WI38 (cell line): ENCODE measurements around the gene TBCK.

ENCODE experiments used
- H3K4me3 ChIP-seq: 2 replicates; pipeline ENCODE4 v1.5.1; 2011; ENCODE audit warnings: low read depth, mild to moderate bottlenecking, control low read depth, low read length
- CTCF ChIP-seq: IDR thresholded peaks from 2 replicates; pipeline ENCODE4 v1.5.1; 2012; ENCODE audit warnings: low read depth, mild to moderate bottlenecking, control low read depth, low read length

Gene TBCK

GRCh38 chr4:106312377-106312776 is 3.6 kb downstream of the TBCK start:
- no peak for TF ChIP-seq CTCF
- no peak overlapping the region for H3K4me3 ChIP-seq

GRCh38 chr4:106306561-106306960 is 9.4 kb downstream of the TBCK start:
- TF ChIP-seq CTCF = no peak
- no peak overlapping the region for H3K4me3 ChIP-seq

GRCh38 chr4:106305435-106306055 is 10.5 kb downstream of the TBCK start:
- no peak for TF ChIP-seq CTCF
- H3K4me3 ChIP-seq = no peak overlapping the region

GRCh38 chr4:106304632-106305031 is 11.4 kb downstream of the TBCK start:
- no peak overlapping the region for H3K4me3 ChIP-seq
- TF ChIP-seq CTCF = no peak

GRCh38 chr4:106303548-106304281 is 12.3 kb downstream of the TBCK start:
- no peak overlapping the region for H3K4me3 ChIP-seq
- TF ChIP-seq CTCF = no peak

GRCh38 chr4:106302062-106302438 is 14.0 kb downstream of the TBCK start:
- TF ChIP-seq CTCF = no peak
- no peak overlapping the region for H3K4me3 ChIP-seq

GRCh38 chr4:106301393-106302061 is 14.5 kb downstream of the TBCK start:
- no peak overlapping the region for H3K4me3 ChIP-seq
- TF ChIP-seq CTCF = no peak
